Measurements from ENCODE around the gene NRCAM.

DNA sequence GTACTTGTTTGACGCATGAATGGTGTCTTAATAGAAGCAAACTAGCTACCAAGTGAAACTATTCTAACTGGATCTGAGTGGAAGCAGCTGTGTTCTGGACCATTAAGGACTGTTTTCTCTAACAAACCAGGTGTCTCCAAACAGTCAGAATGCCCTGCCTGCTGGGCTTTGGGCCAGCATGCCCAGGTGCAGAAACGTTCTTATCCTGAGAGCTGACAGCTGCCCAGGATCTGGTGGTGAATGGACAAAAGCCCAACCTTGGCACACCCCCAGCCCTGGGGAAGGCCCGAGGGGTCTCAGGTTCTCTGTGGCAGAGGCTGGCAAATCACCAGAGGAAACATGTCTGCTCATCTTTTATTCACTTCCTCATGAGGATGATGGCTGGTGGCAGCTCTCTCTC lies 277.8 kb downstream of the NRCAM start:
- TF ChIP-seq CTCF (IDR thresholded peaks at IDR 0.05; ENCODE audit: low read depth, low read length, missing input control) (no peak), YY1 (IDR thresholded peaks at IDR 0.05) (no peak), JUND (IDR thresholded peaks at IDR 0.05) (no peak), TAF1 (conservative IDR thresholded peaks at IDR 0.05) (no peak), SP1 (IDR thresholded peaks at IDR 0.05) (no peak), RAD21 (IDR thresholded peaks at IDR 0.05) (no peak), GABPA (IDR thresholded peaks at IDR 0.05 in 1 of 2, conservative IDR thresholded peaks at IDR 0.05 in 1 of 2) (no peak), RXRA (IDR thresholded peaks at IDR 0.05) (no peak), MAX (IDR thresholded peaks at IDR 0.05) (no peak), FOXA1 (IDR thresholded peaks at IDR 0.05) (no peak), EGR1 (IDR thresholded peaks at IDR 0.05; ENCODE audit: low read depth in 2 of 2) (no peak)
- TF ChIP-seq, protein P1, sequence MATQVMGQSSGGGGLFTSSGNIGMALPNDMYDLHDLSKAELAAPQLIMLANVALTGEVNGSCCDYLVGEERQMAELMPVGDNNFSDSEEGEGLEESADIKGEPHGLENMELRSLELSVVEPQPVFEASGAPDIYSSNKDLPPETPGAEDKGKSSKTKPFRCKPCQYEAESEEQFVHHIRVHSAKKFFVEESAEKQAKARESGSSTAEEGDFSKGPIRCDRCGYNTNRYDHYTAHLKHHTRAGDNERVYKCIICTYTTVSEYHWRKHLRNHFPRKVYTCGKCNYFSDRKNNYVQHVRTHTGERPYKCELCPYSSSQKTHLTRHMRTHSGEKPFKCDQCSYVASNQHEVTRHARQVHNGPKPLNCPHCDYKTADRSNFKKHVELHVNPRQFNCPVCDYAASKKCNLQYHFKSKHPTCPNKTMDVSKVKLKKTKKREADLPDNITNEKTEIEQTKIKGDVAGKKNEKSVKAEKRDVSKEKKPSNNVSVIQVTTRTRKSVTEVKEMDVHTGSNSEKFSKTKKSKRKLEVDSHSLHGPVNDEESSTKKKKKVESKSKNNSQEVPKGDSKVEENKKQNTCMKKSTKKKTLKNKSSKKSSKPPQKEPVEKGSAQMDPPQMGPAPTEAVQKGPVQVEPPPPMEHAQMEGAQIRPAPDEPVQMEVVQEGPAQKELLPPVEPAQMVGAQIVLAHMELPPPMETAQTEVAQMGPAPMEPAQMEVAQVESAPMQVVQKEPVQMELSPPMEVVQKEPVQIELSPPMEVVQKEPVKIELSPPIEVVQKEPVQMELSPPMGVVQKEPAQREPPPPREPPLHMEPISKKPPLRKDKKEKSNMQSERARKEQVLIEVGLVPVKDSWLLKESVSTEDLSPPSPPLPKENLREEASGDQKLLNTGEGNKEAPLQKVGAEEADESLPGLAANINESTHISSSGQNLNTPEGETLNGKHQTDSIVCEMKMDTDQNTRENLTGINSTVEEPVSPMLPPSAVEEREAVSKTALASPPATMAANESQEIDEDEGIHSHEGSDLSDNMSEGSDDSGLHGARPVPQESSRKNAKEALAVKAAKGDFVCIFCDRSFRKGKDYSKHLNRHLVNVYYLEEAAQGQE (IDR thresholded peaks at IDR 0.05): no peak
- TF ChIP-seq, protein P2, sequence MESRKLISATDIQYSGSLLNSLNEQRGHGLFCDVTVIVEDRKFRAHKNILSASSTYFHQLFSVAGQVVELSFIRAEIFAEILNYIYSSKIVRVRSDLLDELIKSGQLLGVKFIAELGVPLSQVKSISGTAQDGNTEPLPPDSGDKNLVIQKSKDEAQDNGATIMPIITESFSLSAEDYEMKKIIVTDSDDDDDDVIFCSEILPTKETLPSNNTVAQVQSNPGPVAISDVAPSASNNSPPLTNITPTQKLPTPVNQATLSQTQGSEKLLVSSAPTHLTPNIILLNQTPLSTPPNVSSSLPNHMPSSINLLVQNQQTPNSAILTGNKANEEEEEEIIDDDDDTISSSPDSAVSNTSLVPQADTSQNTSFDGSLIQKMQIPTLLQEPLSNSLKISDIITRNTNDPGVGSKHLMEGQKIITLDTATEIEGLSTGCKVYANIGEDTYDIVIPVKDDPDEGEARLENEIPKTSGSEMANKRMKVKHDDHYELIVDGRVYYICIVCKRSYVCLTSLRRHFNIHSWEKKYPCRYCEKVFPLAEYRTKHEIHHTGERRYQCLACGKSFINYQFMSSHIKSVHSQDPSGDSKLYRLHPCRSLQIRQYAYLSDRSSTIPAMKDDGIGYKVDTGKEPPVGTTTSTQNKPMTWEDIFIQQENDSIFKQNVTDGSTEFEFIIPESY (IDR thresholded peaks at IDR 0.05): no peak
- TF ChIP-seq, protein P3, sequence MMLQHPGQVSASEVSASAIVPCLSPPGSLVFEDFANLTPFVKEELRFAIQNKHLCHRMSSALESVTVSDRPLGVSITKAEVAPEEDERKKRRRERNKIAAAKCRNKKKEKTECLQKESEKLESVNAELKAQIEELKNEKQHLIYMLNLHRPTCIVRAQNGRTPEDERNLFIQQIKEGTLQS (IDR thresholded peaks at IDR 0.05): no peak

All from liver (tissue), 3 donors.